Fibroblast of lung (primary cell): ENCODE results near the gene SLC31A1. TPM values are rescaled to one million over a fixed set of nuclear protein-coding genes. Genes with fewer than 3 reads are reported as not detected.

Experiments used
- DNase-seq, 2 donors: peaks; one replicate each; pipeline versions ENCODE4 v3.0.0 to v3.0.0-alpha.2; 2010; ENCODE audit warnings: low read depth in 2 of 2
- H2AFZ ChIP-seq: 2 replicates; pipeline ENCODE4 v1.5.1; 2012; ENCODE audit warnings: low read length, control low read depth, inconsistent platforms
- H3K27ac ChIP-seq: 2 replicates; pipeline ENCODE4 v1.5.1; 2011; ENCODE audit warnings: low read length, control low read depth; ENCODE audit not compliant: insufficient read depth
- H3K27me3 ChIP-seq: 2 replicates; pipeline ENCODE4 v1.5.1; 2011; ENCODE audit warnings: mild to moderate bottlenecking, low read length; ENCODE audit not compliant: control insufficient read depth, insufficient read depth
- H3K36me3 ChIP-seq: 2 replicates; pipeline ENCODE4 v1.5.1; 2011; ENCODE audit warnings: low read length; ENCODE audit not compliant: control insufficient read depth, insufficient read depth
- H3K4me1 ChIP-seq: 2 replicates; pipeline ENCODE4 v1.5.1; 2011; ENCODE audit warnings: low read length; ENCODE audit not compliant: control insufficient read depth, insufficient read depth; ENCODE audit errors: extremely low read depth
- H3K4me2 ChIP-seq: 2 replicates; pipeline ENCODE4 v1.5.1; 2011; ENCODE audit warnings: low read length, control low read depth; ENCODE audit not compliant: insufficient read depth; ENCODE audit errors: extremely low read depth
- H3K4me3 ChIP-seq, 4 experiments: fragments of 200-600 bp in 1 of 4; sonication (generic) in 1 of 4; replicated peaks in 1 of 4; 2 replicates each; pipeline ENCODE4 v1.5.1; 2011 to 2016; ENCODE audit warnings: low read length in 4 of 4, low read depth in 3 of 4, mild to moderate bottlenecking in 3 of 4, control low read depth in 2 of 4, inconsistent platforms in 1 of 4, mixed read lengths in 1 of 4; ENCODE audit not compliant: insufficient read depth in 1 of 4; ENCODE audit errors: control extremely low read depth in 1 of 4
- H3K79me2 ChIP-seq: 2 replicates; pipeline ENCODE4 v1.5.1; 2012; ENCODE audit warnings: mild to moderate bottlenecking, low read length, inconsistent platforms; ENCODE audit not compliant: control insufficient read depth, insufficient read depth
- H3K9ac ChIP-seq: 2 replicates; pipeline ENCODE4 v1.5.1; 2011; ENCODE audit warnings: mild to moderate bottlenecking, low read length, control low read depth; ENCODE audit not compliant: insufficient read depth
- H3K9me3 ChIP-seq: 2 replicates; pipeline ENCODE4 v1.5.1; 2012; ENCODE audit warnings: low read depth, low read length; ENCODE audit not compliant: control insufficient read depth, insufficient read depth
- H4K20me1 ChIP-seq: 2 replicates; pipeline ENCODE4 v1.5.1; 2011; ENCODE audit warnings: low read length; ENCODE audit not compliant: control insufficient read depth, insufficient read depth; ENCODE audit errors: extremely low read depth
- CTCF ChIP-seq, 2 donors: IDR thresholded peaks in 1 of 2; conservative IDR thresholded peaks in 1 of 2; 1 replicate in 1 of 2; 2 replicates in 1 of 2; pipeline ENCODE4 v1.5.1; 2011 to 2012; ENCODE audit warnings: low read length in 2 of 2, control low read depth in 1 of 2, inconsistent platforms in 1 of 2, low read depth in 1 of 2, mild to moderate bottlenecking in 1 of 2
- EZH2 ChIP-seq: IDR thresholded peaks from 2 replicates; pipeline ENCODE4 v1.5.1; 2012; ENCODE audit warnings: low read length, control low read depth, mild to moderate bottlenecking; ENCODE audit errors: missing control alignments
- polyA plus RNA-seq, 2 donors: library from polyadenylated mRNA; depleted of rRNA in 1 of 2; stranded (reverse) in 1 of 2; unstranded in 1 of 2; fragments of >200 nt; gene quantifications; 2 replicates each; pipeline ENCODE4 v1.2.1, GENCODE V29; 2011 to 2012; ENCODE audit warnings: missing spikeins in 1 of 2
- total RNA-seq: library from RNA; depleted of rRNA; stranded (reverse); fragments of >200 nt; gene quantifications from 2 replicates; pipeline ENCODE4 v1.2.1, GENCODE V29; 2014

The SLC31A1 gene
- total and polyA plus RNA-seq, 2 donors (not counting 1 experiment from before 2014, with no cell fraction given): 33.0 to 44.4 TPM

GRCh38 chr9:113278840-113279239, 57.5 kb downstream of the SLC31A1 start:
- H3K4me2 ChIP-seq: no peak overlapping the region
- H3K4me3 ChIP-seq: no peak overlapping the region

GRCh38 chr9:113281356-113281755, 60.0 kb downstream of the SLC31A1 start:
- Histone ChIP-seq H3K27ac (no peak overlapping the region), H3K36me3 (peaks cover 10% of the 10 kb centered on the region)

More at GRCh38 chr9:113278840-113279239, 57.5 kb downstream of the SLC31A1 start:
- DNase-seq: no peak
- Histone ChIP-seq H2AFZ (no peak overlapping the region), H3K4me1 (peaks cover 5% of the 10 kb centered on the region), H3K9ac (no peak overlapping the region), H3K27me3 (no peaks in the 10 kb centered on the region), H3K79me2 (peaks cover 24% of the 10 kb centered on the region), H3K27ac (no peak overlapping the region), H3K9me3 (no peaks in the 10 kb centered on the region), H3K36me3 (peaks cover 6% of the 10 kb centered on the region), H4K20me1 (no peaks in the 10 kb centered on the region)
- no peak for TF ChIP-seq EZH2
- TF ChIP-seq CTCF (conservative IDR thresholded peaks at IDR 0.05 in 1 of 2, IDR thresholded peaks at IDR 0.05 in 1 of 2; ENCODE audit: low read depth in 1 of 2, low read length in 2 of 2): no peak

GRCh38 chr9:113289091-113289490, 67.7 kb downstream of the SLC31A1 start:
- TF ChIP-seq EZH2: no peak
- no peak for TF ChIP-seq CTCF (conservative IDR thresholded peaks at IDR 0.05 in 1 of 2, IDR thresholded peaks at IDR 0.05 in 1 of 2; ENCODE audit: low read depth in 1 of 2, low read length in 2 of 2)
- no peak overlapping the region for H3K9ac ChIP-seq

More at GRCh38 chr9:113281356-113281755, 60.0 kb downstream of the SLC31A1 start:
- DNase-seq: no peak
- no peak overlapping the region for H2AFZ ChIP-seq
- no peaks in the 10 kb centered on the region for H3K4me1 ChIP-seq
- no peaks in the 10 kb centered on the region for H3K9me3 ChIP-seq
- no peak overlapping the region for H3K4me2 ChIP-seq
- no peaks in the 10 kb centered on the region for H4K20me1 ChIP-seq
- no peak overlapping the region for H3K9ac ChIP-seq
- no peak overlapping the region for H3K4me3 ChIP-seq
- H3K27me3 ChIP-seq: no peaks in the 10 kb centered on the region
- no peak for TF ChIP-seq CTCF (conservative IDR thresholded peaks at IDR 0.05 in 1 of 2, IDR thresholded peaks at IDR 0.05 in 1 of 2; ENCODE audit: low read depth in 1 of 2, low read length in 2 of 2)
- TF ChIP-seq EZH2: no peak
- peaks cover 8% of the 10 kb centered on the region for H3K79me2 ChIP-seq

More at GRCh38 chr9:113289091-113289490, 67.7 kb downstream of the SLC31A1 start:
- H4K20me1 ChIP-seq: no peaks in the 10 kb centered on the region
- no peaks in the 10 kb centered on the region for H3K79me2 ChIP-seq
- peaks cover 19% of the 10 kb centered on the region for H3K36me3 ChIP-seq
- H3K4me1 ChIP-seq: peaks cover 3% of the 10 kb centered on the region
- H3K27ac ChIP-seq: no peak overlapping the region
- no peak for DNase-seq
- H3K4me2 ChIP-seq: no peak overlapping the region
- no peaks in the 10 kb centered on the region for H3K9me3 ChIP-seq
- no peaks in the 10 kb centered on the region for H3K27me3 ChIP-seq
- H2AFZ ChIP-seq: no peak overlapping the region
- H3K4me3 ChIP-seq: no peak overlapping the region
